ENCODE data around the gene COG3.

- TF ChIP-seq EZH2 (IDR thresholded peaks at IDR 0.05) (no peak), POLR2AphosphoS5 (IDR thresholded peaks at IDR 0.05; ENCODE audit: borderline replicate concordance, low read depth, low read length) (no peak)
Observed at GRCh38 chr13:45564133-45564776, 99.5 kb downstream of the COG3 start.

Data from SK-N-MC (cell line).